ENCODE measurements around the gene GRPEL1. TPM values are rescaled to one million over a fixed set of nuclear protein-coding genes. Genes with fewer than 3 reads are reported as not detected.
A peak's percentile ranks its signal among the peaks of the same experiment; 100 is the strongest.

Gene GRPEL1
- total and polyA plus RNA-seq, 2 of the 13 experiments (the other 11 are each of a cell fraction or from before 2014, with no cell fraction given) = 32.3 to 141 TPM

GRCh38 chr4:7073526-7074390, 5.9 kb upstream of the GRPEL1 start (continued):
- TF ChIP-seq ZNF570 (CRISPR knock-in tag; IDR thresholded peaks at IDR 0.05; ENCODE audit: borderline replicate concordance) = no peak
- TF ChIP-seq ZNF441 (CRISPR knock-in tag; IDR thresholded peaks at IDR 0.05; ENCODE audit: borderline replicate concordance) = no peak
- TF ChIP-seq EEA1 (CRISPR knock-in tag; IDR thresholded peaks at IDR 0.05; ENCODE audit: borderline replicate concordance) = no peak
- TF ChIP-seq ZNF501 (CRISPR knock-in tag; IDR thresholded peaks at IDR 0.05) = peak; percentile 22; the same call in 1 of the 2 replicates
- TF ChIP-seq ZNF557 (CRISPR knock-in tag; IDR thresholded peaks at IDR 0.05) = no peak
- peak; percentile 30; the same call in 1 of the 2 replicates for TF ChIP-seq GABPB1 (CRISPR knock-in tag; IDR thresholded peaks at IDR 0.05)
- no peak for TF ChIP-seq ZNF256 (CRISPR knock-in tag; conservative IDR thresholded peaks at IDR 0.05)
- peak; percentile 26; the same call in 1 of the 2 replicates for TF ChIP-seq CREM (IDR thresholded peaks at IDR 0.05)
- TF ChIP-seq CREM (CRISPR knock-in tag; IDR thresholded peaks at IDR 0.05) = no peak
- TF ChIP-seq BHLHE40 (IDR thresholded peaks at IDR 0.05; ENCODE audit: low read length) = 0 out of 2 replicates have a peak, but pooled peaks have one; percentile 13
- TF ChIP-seq SNAI1 (CRISPR knock-in tag; IDR thresholded peaks at IDR 0.05; ENCODE audit: borderline replicate concordance) = no peak
- TF ChIP-seq ZNF143 (CRISPR knock-in tag; IDR thresholded peaks at IDR 0.05) = peak; percentile 96
- no peak for TF ChIP-seq ZNF121 (CRISPR knock-in tag; IDR thresholded peaks at IDR 0.05)
- no peak for TF ChIP-seq MTF1 (CRISPR knock-in tag; IDR thresholded peaks at IDR 0.05)
- no peak for TF ChIP-seq RFX5 (IDR thresholded peaks at IDR 0.05; ENCODE audit: low read depth, low read length)
- TF ChIP-seq ZNF766 (CRISPR knock-in tag; IDR thresholded peaks at IDR 0.05; ENCODE audit: borderline replicate concordance) = no peak
- TF ChIP-seq ZNF333 (CRISPR knock-in tag; IDR thresholded peaks at IDR 0.05; ENCODE audit: borderline replicate concordance) = no peak
- no peak for TF ChIP-seq SRSF1 (optimal IDR thresholded peaks at IDR 0.05; ENCODE audit: low read depth, low read length)
- TF ChIP-seq BATF2 (CRISPR knock-in tag; IDR thresholded peaks at IDR 0.05) = no peak
- TF ChIP-seq GZF1 (CRISPR knock-in tag; IDR thresholded peaks at IDR 0.05) = no peak
- TF ChIP-seq EP300 (IDR thresholded peaks at IDR 0.05; ENCODE audit: low read depth in 2 of 2, low read length in 2 of 2) = no peak
- no peak for TF ChIP-seq EP300 (CRISPR knock-in tag; IDR thresholded peaks at IDR 0.05; ENCODE audit: borderline replicate concordance)
- peak; percentile 92 for TF ChIP-seq HCFC1 (IDR thresholded peaks at IDR 0.05; ENCODE audit: low read depth, low read length)
- no peak for TF ChIP-seq MED8 (CRISPR knock-in tag; IDR thresholded peaks at IDR 0.05; ENCODE audit: insufficient replicate concordance)
- TF ChIP-seq ZMYM4 (CRISPR knock-in tag; IDR thresholded peaks at IDR 0.05) = no peak
- no peak for TF ChIP-seq ZNF224 (CRISPR knock-in tag; IDR thresholded peaks at IDR 0.05)
- no peak for TF ChIP-seq MXD1 (CRISPR knock-in tag; IDR thresholded peaks at IDR 0.05)
- no peak for TF ChIP-seq ZNF264 (CRISPR knock-in tag; IDR thresholded peaks at IDR 0.05)
- no peak for TF ChIP-seq MED1 (CRISPR knock-in tag; IDR thresholded peaks at IDR 0.05)
- TF ChIP-seq RAD51 (IDR thresholded peaks at IDR 0.05; ENCODE audit: borderline replicate concordance) = peak; percentile 48; the same call in 1 of the 2 replicates
- no peak for TF ChIP-seq MAFK (conservative IDR thresholded peaks at IDR 0.05 in 1 of 2, IDR thresholded peaks at IDR 0.05 in 1 of 2; ENCODE audit: low read length in 2 of 2)

Measured in HepG2 (cell line).